Measurements from ENCODE around the gene ID2.

The ID2 gene

GRCh38 chr2:8681786-8682692 is at the start of gene ID2:
Gene ID2 (plus strand): TSS chr2:8682056. CDS start chr2:8682166, 110 bp downstream.
- Mint-ChIP-seq H3K27me3 (peaks cover 19% of the 10 kb centered on the region), H3K4me1 (peaks cover 47% of the 10 kb centered on the region), H3K36me3 (ENCODE audit: low read depth) (peaks cover 27% of the 10 kb centered on the region), H3K27ac (peak within 1 kb of the TSS; percentile 89), H3K9me3 (no peaks in the 10 kb centered on the region), H3K4me3 (peak within 1 kb of the TSS; percentile 93)
- ATAC-seq (peak; percentile 68), DNase-seq (peak; percentile 99)

GRCh38 chr2:8632755-8633154 is 49.1 kb upstream of the ID2 start:
- Mint-ChIP-seq H3K27ac (no peak overlapping the region), H3K4me1 (peaks cover 18% of the 10 kb centered on the region), H3K9me3 (no peaks in the 10 kb centered on the region), H3K4me3 (no peak overlapping the region), H3K27me3 (no peaks in the 10 kb centered on the region), H3K36me3 (ENCODE audit: low read depth) (no peaks in the 10 kb centered on the region)
- DNase-seq = no peak
- no peak for ATAC-seq

GRCh38 chr2:8633186-8633734 is 48.6 kb upstream of the ID2 start:
- ATAC-seq (no peak), DNase-seq (no peak)
- Mint-ChIP-seq H3K27ac (peak overlapping the region; percentile 10), H3K4me3 (no peak overlapping the region), H3K27me3 (no peaks in the 10 kb centered on the region), H3K36me3 (ENCODE audit: low read depth) (no peaks in the 10 kb centered on the region), H3K4me1 (peaks cover 18% of the 10 kb centered on the region), H3K9me3 (no peaks in the 10 kb centered on the region)

GRCh38 chr2:8633735-8634313 is 48.0 kb upstream of the ID2 start:
- Mint-ChIP-seq H3K27ac (peak overlapping the region; percentile 10), H3K4me1 (peaks cover 16% of the 10 kb centered on the region), H3K27me3 (no peaks in the 10 kb centered on the region), H3K9me3 (no peaks in the 10 kb centered on the region), H3K36me3 (ENCODE audit: low read depth) (no peaks in the 10 kb centered on the region), H3K4me3 (no peak overlapping the region)
- DNase-seq = no peak
- peak; percentile 64 for ATAC-seq

- Mint-ChIP-seq H3K27me3 (no peaks in the 10 kb centered on the region), H3K4me1 (peaks cover 15% of the 10 kb centered on the region), H3K27ac (no peak overlapping the region)
Observed at GRCh38 chr2:8634466-8635172, 47.2 kb upstream of the ID2 start.

GRCh38 chr2:8636041-8636491 is 45.8 kb upstream of the ID2 start:
- no peak for ATAC-seq
- no peak overlapping the region for H3K27ac Mint-ChIP-seq
- no peak for DNase-seq
- no peak overlapping the region for H3K4me3 Mint-ChIP-seq
- H3K27me3 Mint-ChIP-seq = no peaks in the 10 kb centered on the region
- H3K4me1 Mint-ChIP-seq = peaks cover 15% of the 10 kb centered on the region
- no peaks in the 10 kb centered on the region for H3K9me3 Mint-ChIP-seq
- H3K36me3 Mint-ChIP-seq (ENCODE audit: low read depth) = no peaks in the 10 kb centered on the region

More at GRCh38 chr2:8634466-8635172, 47.2 kb upstream of the ID2 start:
- Mint-ChIP-seq H3K4me3 (no peak overlapping the region), H3K9me3 (no peaks in the 10 kb centered on the region), H3K36me3 (ENCODE audit: low read depth) (no peaks in the 10 kb centered on the region)
- ATAC-seq = no peak
- DNase-seq = no peak

- no peak overlapping the region for H3K27ac Mint-ChIP-seq
- no peaks in the 10 kb centered on the region for H3K36me3 Mint-ChIP-seq (ENCODE audit: low read depth)
- no peak for DNase-seq
- H3K9me3 Mint-ChIP-seq = no peaks in the 10 kb centered on the region
- ATAC-seq = no peak
- H3K4me3 Mint-ChIP-seq = no peak overlapping the region
- no peaks in the 10 kb centered on the region for H3K27me3 Mint-ChIP-seq
- peaks cover 15% of the 10 kb centered on the region for H3K4me1 Mint-ChIP-seq
Observed at GRCh38 chr2:8636721-8637636, 44.9 kb upstream of the ID2 start.

- no peaks in the 10 kb centered on the region for H3K27me3 Mint-ChIP-seq
- H3K4me1 Mint-ChIP-seq = peaks cover 15% of the 10 kb centered on the region
- no peaks in the 10 kb centered on the region for H3K9me3 Mint-ChIP-seq
- no peak overlapping the region for H3K4me3 Mint-ChIP-seq
- no peaks in the 10 kb centered on the region for H3K36me3 Mint-ChIP-seq (ENCODE audit: low read depth)
- ATAC-seq (no peak), DNase-seq (no peak)
- no peak overlapping the region for H3K27ac Mint-ChIP-seq
Observed at GRCh38 chr2:8638327-8638726, 43.5 kb upstream of the ID2 start.

GRCh38 chr2:8639122-8639635 is 42.7 kb upstream of the ID2 start:
- H3K36me3 Mint-ChIP-seq (ENCODE audit: low read depth) = no peaks in the 10 kb centered on the region
- no peak overlapping the region for H3K4me3 Mint-ChIP-seq
- DNase-seq = no peak
- no peaks in the 10 kb centered on the region for H3K9me3 Mint-ChIP-seq
- H3K27ac Mint-ChIP-seq = no peak overlapping the region
- H3K4me1 Mint-ChIP-seq = peaks cover 7% of the 10 kb centered on the region
- no peaks in the 10 kb centered on the region for H3K27me3 Mint-ChIP-seq
- no peak for ATAC-seq

GRCh38 chr2:8640498-8640897 is 41.4 kb upstream of the ID2 start:
- ATAC-seq (no peak), DNase-seq (no peak)
- H3K36me3 Mint-ChIP-seq (ENCODE audit: low read depth) = no peaks in the 10 kb centered on the region
- H3K4me3 Mint-ChIP-seq = no peak overlapping the region
- H3K27me3 Mint-ChIP-seq = no peaks in the 10 kb centered on the region
- no peaks in the 10 kb centered on the region for H3K9me3 Mint-ChIP-seq
- no peak overlapping the region for H3K27ac Mint-ChIP-seq
- peaks cover 4% of the 10 kb centered on the region for H3K4me1 Mint-ChIP-seq

GRCh38 chr2:8641301-8641965 is 40.4 kb upstream of the ID2 start:
- ATAC-seq (no peak), DNase-seq (no peak)
- H3K27ac Mint-ChIP-seq = no peak overlapping the region
- H3K4me1 Mint-ChIP-seq = peaks cover 4% of the 10 kb centered on the region
- H3K27me3 Mint-ChIP-seq = no peaks in the 10 kb centered on the region
- no peak overlapping the region for H3K4me3 Mint-ChIP-seq
- H3K9me3 Mint-ChIP-seq = no peaks in the 10 kb centered on the region
- no peaks in the 10 kb centered on the region for H3K36me3 Mint-ChIP-seq (ENCODE audit: low read depth)

- DNase-seq (no peak), ATAC-seq (no peak)
- H3K9me3 Mint-ChIP-seq = no peaks in the 10 kb centered on the region
- no peaks in the 10 kb centered on the region for H3K27me3 Mint-ChIP-seq
- H3K36me3 Mint-ChIP-seq (ENCODE audit: low read depth) = no peaks in the 10 kb centered on the region
- no peak overlapping the region for H3K4me3 Mint-ChIP-seq
- H3K27ac Mint-ChIP-seq = no peak overlapping the region
- H3K4me1 Mint-ChIP-seq = peaks cover 2% of the 10 kb centered on the region
Observed at GRCh38 chr2:8642366-8643068, 39.3 kb upstream of the ID2 start.
